Activated CD4-positive, CD25-positive, alpha-beta regulatory T cell treated with anti-CD3 and anti-CD28 coated beads, Interleukin-2, amount 50 U/mL, for 24 hours (primary cell): ENCODE results near the gene THSD7A.

Experiments
- ATAC-seq, 2 donors: fragments of 150-1000 bp; cut with Tn5 transposase; one replicate each; pipeline ENCODE4 v1.10.0; 2021; ENCODE audit warnings: mild to moderate bottlenecking in 1 of 2, moderate library complexity in 1 of 2

Gene THSD7A

DNA sequence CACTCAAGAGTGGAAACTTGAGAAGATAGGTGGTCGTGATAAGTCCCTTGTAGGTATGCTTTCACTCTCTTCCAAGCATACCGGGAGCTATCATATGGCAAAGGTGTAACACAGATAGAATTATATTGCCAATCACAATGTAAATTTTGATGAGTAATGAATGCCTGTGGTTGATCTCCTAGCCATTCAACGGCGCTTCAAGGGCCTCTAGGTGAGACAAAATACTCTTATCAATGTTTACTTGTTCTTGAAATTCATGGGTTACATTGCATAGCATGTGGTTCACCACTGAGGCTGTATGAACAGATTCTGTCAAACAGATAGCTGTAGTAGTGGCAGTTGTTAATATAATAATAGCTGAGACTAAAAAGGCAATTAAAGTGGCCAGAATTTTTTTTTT, 82.4 kb downstream of the THSD7A start:
- ATAC-seq = no peak

DNA sequence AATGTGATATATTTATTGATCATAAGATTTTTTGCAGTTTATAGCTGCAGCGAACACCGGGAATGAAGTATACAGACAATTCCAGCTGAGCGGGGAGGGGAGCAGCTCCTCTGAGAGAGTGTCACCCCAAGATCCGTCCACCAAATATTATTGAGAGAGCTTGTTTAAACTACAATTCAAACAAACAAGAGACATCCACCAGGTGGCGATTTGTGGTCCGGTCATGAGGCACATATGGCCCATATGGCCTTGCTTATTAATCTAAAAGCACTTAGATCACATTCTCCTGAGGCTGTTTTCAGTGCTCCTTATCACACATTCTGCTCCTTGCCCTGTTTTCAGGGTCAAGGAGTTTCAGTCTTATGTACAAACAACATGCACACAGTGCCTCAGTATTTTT, 83.1 kb downstream of the THSD7A start:
- no peak for ATAC-seq

DNA sequence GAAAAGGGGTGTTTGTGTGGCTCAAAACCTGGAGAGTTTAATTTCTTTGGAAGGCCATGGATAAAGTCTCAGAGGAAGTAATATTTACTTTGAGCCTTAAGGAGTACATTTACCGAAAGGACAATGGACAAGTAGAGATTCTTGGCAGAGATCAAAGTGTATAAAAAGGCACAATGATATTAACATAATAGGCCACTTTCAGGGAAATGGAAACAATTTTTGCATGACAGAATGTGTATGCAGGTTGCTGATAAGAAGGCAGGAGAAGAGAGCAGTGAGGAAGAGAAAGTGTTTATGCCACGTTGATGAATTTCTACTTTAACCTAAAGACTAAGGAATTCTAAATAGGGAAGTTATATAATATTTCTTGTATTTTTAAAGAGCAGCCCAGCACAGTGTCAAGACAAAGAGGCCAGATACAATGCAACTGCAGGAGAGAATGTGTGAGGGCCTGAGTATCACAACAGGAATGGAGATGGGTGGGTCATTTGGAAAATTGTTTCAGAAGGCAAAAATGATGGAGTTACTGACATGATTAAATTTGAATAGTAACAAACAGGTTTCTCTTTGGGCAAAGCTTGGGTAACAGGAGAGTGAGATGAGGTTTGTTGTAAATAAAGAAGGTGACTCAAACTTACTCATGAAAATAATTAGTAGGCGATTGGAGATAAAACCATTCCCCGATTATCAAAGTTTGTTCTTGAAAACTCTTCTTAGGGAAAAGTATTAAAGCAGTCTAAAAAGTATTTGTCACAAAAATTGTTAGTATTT, 84.1 kb downstream of the THSD7A start:
- ATAC-seq = no peak

DNA sequence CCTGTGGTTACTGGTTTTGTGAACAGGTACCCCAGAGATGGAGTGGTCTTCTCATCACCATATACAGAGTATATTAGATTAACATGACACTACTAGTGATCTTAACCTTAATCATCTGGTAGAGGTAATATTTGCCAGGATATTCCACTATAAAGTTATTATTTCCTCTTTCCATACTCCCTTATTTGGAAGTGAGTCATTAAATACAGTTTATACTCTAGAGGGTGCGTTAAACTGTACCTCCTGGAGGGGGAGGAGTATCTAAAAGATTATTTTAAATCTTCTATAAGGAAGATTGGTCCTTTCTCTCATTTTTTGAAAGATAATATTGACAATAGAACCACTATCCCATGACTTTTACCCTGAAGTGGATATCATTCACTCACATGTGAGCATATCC, 85.4 kb downstream of the THSD7A start:
- no peak for ATAC-seq

DNA sequence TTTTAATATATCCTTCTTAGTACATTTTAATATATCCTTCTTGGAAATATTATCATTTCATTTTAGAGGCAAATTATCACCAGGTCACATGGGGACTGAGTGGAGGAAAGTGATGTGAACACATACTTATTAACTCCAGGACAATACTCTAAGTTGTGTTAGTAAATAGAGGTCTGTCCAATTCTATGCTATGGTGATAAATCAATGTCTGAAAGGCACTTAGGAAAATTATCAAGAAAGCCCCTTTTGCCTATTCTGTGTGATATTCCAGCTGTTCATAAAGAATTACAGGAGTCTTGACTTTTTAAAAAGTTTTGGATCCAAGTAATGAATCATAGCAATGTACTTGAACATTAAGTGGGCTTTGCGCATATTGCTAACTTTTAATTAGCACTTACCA, 88.5 kb downstream of the THSD7A start:
- ATAC-seq = no peak

DNA sequence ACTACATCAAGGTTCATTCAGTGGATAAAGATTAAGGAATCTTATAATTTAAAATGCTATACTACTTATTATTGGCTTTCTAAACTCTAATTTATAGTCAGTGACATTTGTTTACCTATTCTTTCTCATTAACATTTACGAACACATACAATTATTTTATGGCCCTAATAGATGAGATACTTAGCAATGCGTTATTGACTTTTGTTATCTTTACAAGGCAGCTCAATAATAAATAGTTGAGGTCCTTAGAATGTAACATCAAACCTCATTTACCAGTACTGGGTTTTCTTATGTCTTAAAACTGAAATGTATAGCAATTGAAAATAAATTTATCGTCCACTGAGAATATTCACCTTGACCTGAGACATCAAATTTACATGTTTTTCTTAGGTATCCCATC, 89.0 kb downstream of the THSD7A start:
- no peak for ATAC-seq

DNA sequence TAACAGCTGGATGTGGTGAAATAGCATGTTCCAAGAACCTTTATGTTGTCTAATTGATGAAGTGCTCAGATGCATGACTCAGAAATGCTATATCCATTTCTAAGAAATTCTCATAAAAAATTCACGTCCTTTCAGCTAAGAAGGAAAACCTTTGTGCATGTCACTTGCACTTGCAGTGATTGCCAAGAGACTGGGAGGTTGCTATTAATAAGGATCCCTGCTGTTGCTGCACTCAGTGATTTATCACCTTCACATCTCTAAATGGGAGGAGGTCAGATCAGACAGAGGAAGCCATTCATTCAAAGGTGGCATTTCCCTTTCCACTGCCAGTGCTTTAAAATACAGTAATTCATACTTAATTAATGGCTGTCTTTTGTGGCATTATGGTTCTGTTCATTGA, 89.5 kb downstream of the THSD7A start:
- ATAC-seq = no peak

DNA sequence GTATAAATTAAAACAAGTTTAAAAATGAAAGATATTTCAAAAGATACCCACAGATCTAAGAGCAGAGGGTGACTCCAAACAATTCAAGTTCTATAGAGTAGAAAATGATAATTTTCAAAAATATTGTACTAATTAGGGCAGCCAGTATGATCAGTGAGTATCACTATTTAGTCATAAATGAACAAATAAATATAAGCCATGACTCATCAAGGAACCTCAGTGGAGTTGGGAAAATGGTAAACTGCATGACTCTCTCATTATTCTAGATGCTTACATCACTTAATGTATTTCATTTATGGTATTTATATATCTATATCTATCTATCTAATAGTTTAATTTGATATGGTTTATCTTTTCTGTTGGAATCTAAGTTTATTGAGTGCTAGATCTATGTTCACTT, 94.3 kb downstream of the THSD7A start:
- ATAC-seq = no peak

DNA sequence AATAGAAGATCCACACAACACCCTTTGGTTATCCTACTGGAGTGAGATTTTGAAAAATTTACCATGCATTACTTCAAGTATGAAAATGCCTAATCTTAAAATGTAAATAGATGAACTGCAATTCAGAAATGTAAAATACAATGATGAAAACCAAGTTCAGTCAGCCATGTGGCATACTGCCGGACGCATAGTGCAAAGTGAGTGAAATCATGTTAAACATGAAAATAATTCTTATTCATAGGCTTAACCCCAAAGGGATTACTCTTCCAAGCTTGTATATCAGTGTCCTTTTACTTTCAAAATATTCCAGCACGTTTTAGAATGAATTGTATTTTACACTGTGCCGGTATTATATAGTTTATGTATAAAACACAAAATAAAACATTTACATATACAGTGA, 99.8 kb downstream of the THSD7A start:
- no peak for ATAC-seq

DNA sequence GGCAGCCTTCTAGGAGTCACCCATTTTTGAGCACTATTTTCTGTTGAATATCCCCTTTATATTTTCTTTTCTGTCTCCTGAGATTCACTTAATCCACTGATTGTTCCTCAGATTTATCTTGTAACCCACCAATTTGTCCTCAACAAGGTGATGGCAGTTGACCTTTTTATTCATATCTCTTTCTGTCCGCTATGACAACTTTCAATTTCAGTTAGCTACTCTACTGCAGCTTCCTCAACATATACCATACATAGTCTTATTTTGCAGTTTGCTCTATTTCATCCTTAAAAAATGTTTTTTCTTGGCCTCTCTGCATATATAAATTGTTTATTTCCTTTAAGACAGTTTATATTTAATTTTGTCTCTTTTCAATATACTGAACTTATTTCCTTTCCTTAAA, 101.3 kb downstream of the THSD7A start:
- no peak for ATAC-seq

DNA sequence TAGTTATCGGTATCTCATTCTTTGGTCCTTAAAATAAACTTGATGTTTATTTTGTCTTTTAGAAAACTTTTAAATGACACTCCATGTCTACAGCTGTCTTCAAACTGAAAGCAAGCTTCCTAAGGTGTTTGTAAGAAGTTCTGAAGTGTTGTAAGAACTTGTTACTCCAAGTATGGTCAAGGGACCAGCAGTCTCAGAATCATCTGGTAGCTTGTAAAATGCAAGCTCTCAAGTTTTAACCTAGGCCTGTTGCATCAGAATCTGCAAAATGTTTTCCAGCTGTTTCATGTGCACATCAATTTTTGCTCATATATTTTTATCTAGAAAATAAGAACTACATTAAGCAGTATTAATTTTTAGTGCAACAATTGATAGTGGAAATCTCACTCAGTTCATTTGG, 104.1 kb downstream of the THSD7A start:
- ATAC-seq = no peak

DNA sequence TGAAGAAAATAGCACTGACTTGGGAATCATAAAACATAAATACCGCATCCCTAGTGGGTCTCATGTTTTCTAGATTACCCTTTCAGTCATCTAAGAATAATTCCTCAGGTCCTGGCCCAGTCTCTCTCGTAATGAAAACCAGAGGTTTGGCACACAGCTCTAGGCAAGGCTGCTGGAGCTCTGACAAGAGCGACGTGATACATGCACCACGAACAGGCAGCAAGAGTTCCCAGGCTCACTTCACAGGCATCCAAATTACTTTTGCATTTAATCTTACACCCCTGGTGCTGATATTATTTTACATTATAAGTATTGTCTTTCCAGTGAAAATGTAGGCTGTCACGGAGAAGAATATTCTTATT, 105.2 kb downstream of the THSD7A start:
- no peak for ATAC-seq

DNA sequence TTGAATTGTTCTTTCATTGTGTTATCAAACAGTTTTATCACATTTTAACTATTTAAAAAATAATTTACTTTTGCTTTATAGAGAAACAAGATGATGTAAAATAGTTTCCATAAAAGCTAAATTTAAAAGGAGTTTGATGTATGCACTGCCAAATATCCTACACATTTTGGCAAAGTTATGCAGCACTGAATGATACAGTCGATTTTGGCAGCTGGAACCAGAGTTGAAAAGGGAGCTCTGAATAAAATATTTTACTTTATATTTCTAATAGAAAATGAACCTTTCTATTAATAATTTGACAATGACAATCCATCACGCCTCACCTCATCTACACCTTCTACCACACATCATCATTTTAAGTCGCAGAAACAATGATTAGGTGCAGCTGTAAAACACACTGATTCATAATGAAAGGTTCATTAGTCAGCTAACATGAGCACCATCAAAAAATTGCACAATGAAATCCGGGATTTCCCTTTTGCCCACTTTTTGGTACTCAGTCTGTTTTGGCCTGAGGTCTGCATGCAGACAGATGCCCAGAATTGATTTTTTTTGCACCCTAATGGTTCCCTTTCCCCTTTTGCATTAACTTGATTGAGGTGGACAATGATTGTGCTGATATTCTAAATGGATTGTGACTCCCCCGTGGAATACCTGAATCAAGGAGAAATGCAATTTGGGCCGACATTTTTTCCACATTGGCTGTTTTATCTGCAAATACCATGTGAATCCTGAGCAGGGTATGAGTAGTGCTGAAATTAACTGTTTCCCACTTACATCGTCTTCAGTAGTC, 105.8 kb downstream of the THSD7A start:
- ATAC-seq = no peak

DNA sequence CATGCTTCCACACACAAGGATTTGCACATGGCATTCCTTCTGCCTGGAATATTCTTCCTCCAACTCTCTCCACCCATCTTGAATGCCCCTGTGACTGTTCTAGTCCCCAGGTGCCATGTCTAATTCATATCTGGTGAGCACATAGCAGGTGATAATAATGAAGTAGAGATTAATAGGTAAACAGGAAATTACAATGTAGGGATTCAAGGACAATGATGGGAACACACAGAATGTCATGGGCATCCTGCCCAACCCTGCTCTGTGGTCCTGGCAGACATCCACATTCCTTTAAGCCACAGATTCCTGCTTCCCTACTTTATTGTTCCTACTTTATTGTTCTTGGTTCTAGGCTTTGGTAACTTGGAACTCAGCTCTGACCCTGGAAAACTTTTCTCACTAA, 115.8 kb downstream of the THSD7A start:
- ATAC-seq = no peak

DNA sequence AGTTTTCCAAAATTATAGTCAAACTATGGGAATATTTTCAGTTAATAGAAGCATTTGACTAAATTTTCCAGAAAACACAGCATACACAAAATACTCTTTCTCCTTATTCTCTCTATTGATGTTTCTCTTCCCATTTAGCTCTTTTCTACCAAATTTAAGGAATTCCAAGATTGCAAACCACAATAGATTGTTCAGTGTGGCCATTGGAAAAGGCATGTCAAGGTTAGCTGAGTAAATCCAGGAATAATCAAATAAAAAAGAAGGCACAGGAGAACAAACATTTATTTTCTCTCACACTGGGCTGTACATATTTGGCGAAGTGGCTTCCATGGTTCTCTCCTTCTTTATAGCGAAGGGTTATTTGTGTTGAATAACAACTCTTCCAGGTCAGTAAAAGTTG, 117.3 kb downstream of the THSD7A start:
- ATAC-seq = no peak

DNA sequence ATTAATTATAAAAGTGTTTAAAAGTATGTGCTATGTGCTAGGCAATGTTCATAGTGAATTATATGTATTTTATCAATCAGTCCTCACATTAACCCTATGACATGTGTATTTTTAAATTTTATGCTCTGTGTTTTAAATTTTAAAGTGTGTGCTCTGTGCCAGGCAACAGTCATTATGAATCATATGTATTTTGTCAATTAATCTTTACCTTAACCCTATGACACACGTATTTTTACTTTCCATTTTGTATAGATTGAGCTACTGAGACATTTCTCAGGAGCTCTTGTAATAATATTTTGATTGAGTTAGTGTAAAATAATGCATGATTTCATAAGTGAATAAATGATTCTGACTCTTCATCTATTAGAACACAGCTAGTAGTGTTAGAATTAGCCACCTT, 117.8 kb downstream of the THSD7A start:
- no peak for ATAC-seq

DNA sequence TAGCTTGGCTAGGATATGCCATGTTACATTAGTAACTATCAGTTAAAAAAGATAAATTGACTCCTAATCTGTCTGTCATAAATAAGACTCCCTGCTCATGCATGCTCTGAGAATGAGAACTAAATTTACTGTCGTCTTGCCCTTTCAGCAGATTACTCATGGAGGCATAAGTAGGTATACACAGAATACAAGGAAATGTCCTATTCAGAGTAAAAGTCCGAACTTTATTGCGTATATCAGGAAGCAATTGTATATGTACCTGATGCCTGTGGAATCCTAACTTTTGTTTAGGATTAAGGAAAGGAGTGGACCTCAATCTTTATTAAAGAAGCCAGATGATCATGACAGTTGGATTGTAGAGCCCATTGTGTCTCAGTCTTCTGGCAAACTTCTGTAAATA, 118.6 kb downstream of the THSD7A start:
- no peak for ATAC-seq

DNA sequence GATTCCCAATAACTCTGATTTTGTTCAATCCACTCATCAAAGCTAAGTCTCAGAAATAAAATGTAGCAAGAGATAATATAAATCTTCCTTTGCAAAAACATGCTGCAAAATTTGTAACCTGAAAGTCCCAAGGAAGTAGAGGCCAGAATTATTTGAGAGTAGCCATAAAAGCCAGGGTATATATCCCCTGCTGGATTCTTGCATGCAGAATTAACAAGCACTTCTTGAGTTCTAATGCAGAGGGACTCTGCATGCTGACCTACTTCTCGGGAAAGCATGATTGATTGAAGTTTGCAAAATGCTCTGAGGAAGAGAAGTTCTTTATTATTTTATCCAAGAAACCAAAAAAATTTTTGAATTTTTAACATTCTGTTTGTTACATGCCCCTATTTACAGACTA, 121.6 kb downstream of the THSD7A start:
- no peak for ATAC-seq

DNA sequence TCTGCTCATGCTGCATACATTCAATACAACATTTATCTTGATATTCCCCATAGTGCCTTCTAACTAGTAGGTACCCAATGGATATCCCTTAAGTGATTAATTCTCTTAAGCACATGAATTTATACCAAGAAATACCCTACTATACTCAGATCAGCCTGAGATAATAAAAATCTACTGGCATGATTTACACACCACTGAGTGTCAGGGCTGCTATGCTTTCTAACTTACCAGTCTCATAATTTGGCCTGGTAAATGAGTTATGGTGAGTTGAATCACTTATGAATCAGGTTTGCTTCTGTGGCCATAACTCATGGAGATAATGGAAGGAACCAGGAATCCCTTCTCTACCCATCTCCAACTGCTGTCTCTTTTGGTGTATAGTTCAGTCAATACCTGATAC, 122.8 kb downstream of the THSD7A start:
- no peak for ATAC-seq

DNA sequence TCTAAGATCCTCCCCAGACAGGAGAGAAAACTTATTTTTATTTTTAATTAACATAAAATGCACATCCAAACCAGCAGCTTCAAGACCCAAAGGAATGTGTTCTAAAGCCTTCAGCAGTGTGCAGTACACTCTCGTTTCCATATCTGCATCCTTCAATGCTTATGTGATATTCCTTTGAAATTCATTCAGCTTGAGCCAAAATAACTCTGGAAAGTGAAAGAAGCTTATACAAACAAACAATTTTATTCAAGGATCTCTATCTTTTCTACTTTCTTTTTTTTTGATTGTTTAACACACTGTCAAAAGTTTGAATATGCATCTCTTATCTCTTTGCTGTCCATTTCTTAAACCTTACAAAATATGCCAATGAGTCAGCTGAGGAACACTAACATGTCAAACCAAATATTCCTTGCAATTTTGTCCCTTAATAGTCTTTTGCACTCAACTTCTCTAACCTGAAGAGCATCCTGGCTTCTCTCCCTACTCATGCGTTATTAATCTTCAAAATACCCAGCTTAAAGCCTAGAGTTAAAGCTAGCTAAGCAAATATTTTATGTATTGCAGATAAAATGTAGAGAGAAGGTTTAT, 124.3 kb downstream of the THSD7A start:
- ATAC-seq = no peak

DNA sequence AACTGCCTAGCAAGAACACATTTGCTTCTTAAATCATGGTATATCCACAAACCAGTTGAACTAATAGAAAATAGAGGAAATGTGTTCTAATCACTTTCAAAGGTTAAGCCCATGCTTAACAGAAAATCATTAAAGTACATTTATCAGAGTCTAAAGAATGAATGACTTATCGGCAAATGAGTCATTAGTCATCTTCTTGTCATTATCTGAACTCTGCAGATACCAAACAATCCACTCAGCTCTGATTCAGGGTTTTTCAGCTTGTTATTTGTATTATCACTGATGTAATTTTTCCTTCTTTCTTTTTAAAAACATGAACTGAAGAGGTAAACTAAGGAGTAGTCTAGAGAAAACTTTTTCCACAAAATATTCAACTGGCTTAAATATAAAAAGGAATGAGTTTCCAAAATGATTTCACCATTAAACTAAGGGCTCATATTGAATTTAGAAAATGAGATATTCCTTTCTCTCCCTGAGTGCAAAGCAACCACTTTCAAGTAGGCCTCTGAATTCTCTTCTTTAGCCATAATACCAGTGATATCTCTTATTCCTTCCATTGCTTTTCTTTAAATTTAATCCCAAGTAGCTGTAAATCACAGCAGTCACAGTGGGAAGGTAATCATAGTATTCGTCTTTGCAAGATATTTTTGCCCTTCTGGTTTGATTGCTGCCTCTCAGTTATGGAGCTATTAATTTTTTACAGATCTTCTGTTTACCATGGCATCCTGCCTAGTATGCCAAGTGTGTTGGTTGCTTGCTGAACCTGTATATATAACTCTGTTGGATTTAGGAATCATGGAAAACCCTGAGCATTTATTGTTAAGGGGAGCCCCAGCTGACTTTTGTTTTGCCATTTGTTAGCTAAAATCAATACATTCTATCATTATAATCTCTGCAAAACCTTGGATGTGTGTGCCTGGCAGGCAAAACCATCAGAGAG, 125.1 kb downstream of the THSD7A start:
- no peak for ATAC-seq

DNA sequence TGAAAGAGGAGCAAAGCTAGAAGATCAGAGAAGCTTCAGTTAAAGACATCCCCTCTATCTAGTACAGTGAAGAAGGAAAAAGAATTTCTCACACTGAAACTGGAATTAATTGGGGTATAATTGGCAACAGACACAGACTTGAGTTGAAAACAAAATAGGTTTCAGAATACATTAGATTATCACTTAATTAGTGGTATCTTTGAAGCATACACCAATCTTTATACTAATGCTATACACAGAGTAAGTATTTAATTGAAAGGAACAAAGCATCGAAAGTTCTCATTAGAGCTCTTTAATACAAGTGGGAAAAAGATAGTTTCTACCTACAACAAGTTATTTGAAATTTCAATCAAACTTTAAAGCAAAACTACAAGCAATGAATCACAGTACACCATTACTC, 128.2 kb downstream of the THSD7A start:
- ATAC-seq = no peak

DNA sequence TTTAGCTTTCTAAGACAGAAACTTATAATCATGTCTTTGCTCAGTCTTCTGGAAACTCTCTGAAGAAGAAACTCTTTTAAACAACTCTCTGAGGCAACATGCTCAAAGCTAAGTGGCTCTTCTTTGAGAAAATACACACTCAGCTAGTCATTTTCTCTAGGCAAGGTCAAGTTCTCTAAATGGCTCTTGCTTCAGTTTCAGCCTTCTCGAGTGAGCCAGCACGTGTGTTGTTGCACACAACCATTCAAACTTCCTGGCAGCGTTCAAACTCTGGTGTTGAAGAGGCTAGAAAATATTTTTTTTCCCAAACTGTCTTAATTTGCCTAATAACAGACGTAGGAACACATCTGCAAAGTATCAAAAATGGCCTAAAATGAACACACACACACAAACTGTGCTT, 129.1 kb downstream of the THSD7A start:
- ATAC-seq = no peak
